ENCODE results near the gene FUBP3.

DNA sequence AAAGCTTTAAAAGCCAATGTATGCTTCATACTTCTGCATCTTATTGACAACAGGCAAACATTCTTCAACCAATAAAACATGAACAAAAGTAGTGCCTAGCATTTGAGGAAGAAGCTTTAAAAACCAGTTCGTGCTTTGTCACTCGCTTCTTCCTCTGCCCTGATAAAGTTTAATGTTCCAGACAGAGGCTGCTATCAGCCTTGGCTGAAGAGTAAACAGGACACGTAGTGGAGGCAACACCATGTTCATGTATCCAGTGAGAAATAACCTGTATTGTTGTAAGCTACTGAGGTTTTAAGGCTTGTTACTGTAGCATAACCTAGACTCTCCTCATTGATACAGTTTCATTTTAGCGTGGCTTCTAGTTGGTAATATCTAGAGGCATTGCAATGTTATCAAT, 3.2 kb upstream of the FUBP3 start:
- TF ChIP-seq CTCF (IDR thresholded peaks at IDR 0.05 in 2 of 3, conservative IDR thresholded peaks at IDR 0.05 in 1 of 3; ENCODE audit: borderline replicate concordance in 1 of 3, insufficient read depth in 1 of 3, low read depth in 2 of 3, low read length in 2 of 3), result no peak
- no peak for TF ChIP-seq POLR2AphosphoS5 (IDR thresholded peaks at IDR 0.05; ENCODE audit: low read depth, low read length)

Measured in HCT116 (cell line).